SK-N-SH (cell line): ENCODE data around the gene EMX1. TPM values are rescaled to one million over a fixed set of nuclear protein-coding genes. Genes with fewer than 3 reads are reported as not detected.

Experiments
- CTCF ChIA-PET: fragments of 300-600, 350-600 bp; formaldehyde crosslinking; extraction: SDS; loops from one replicate; lab custom pipeline; 2021; lab: Yijun Ruan, JAX
- POLR2A ChIA-PET: fragments of 350-600 bp; sonication (Branson Sonifier 250); formaldehyde crosslinking; extraction: SDS; loops from one replicate; lab custom pipeline; 2020; ENCODE audit warnings: antibody characterized with exemption, inconsistent platforms; lab: Yijun Ruan, JAX
- DNase-seq: peaks from one replicate; pipeline ENCODE4 v3.0.0; 2012
- H2AFZ ChIP-seq: fragments of 200-600 bp; sonication (generic); 2 replicates; pipeline ENCODE4 v1.8.1; 2016; ENCODE audit warnings: antibody characterized with exemption, mild to moderate bottlenecking, low read depth
- H3F3A ChIP-seq: fragments of 200-600 bp; sonication (generic); replicated peaks from 2 replicates; pipeline ENCODE3; 2016; ENCODE audit warnings: antibody characterized with exemption, mild to moderate bottlenecking; ENCODE audit not compliant: insufficient read depth
- H3K27ac ChIP-seq, 2 experiments: fragments of 200-500 bp in 1 of 2; fragments of 200-600 bp in 1 of 2; sonication (Bioruptor generic) in 1 of 2; sonication (generic), shearing (Covaris generic) in 1 of 2; 2 replicates each; pipeline versions ENCODE4 v1.5.1 to v1.6.1; 2014 to 2016; ENCODE audit warnings: low read depth in 2 of 2, inconsistent platforms in 1 of 2, low read length in 1 of 2, mild to moderate bottlenecking in 1 of 2, mixed read lengths in 1 of 2
- H3K27me3 ChIP-seq: fragments of 200-600 bp; sonication (generic), shearing (Covaris generic); 2 replicates; pipeline ENCODE4 v1.6.1; 2016; ENCODE audit warnings: mixed run types; ENCODE audit not compliant: insufficient read depth
- H3K36me3 ChIP-seq, 2 experiments: fragments of 200-500 bp in 1 of 2; fragments of 200-600 bp in 1 of 2; sonication (Bioruptor generic) in 1 of 2; sonication (generic) in 1 of 2; replicated peaks in 1 of 2; 2 replicates each; pipeline versions ENCODE3 to v1.5.1; 2014 to 2016; ENCODE audit warnings: low read length in 1 of 2, mild to moderate bottlenecking in 1 of 2; ENCODE audit not compliant: insufficient read depth in 2 of 2, control insufficient read depth in 1 of 2
- H3K4me1 ChIP-seq, 2 experiments: fragments of 200-500 bp in 1 of 2; fragments of 200-600 bp in 1 of 2; sonication (Bioruptor generic) in 1 of 2; sonication (generic), shearing (Covaris generic) in 1 of 2; 2 replicates each; pipeline versions ENCODE4 v1.5.1 to v1.6.1; 2014 to 2016; ENCODE audit warnings: low read depth in 1 of 2, low read length in 1 of 2, mixed run types in 1 of 2; ENCODE audit not compliant: insufficient read depth in 2 of 2, control insufficient read depth in 1 of 2
- H3K4me2 ChIP-seq: fragments of 200-600 bp; sonication (generic), shearing (Covaris generic); 2 replicates; pipeline ENCODE4 v1.6.1; 2017; ENCODE audit warnings: mixed run types
- H3K4me3 ChIP-seq, 2 experiments: fragments of 200-500 bp in 1 of 2; fragments of 200-600 bp in 1 of 2; sonication (Bioruptor generic) in 1 of 2; sonication (generic), shearing (Covaris generic) in 1 of 2; 2 replicates each; pipeline versions ENCODE4 v1.5.1 to v1.8.1; 2014 to 2016; ENCODE audit warnings: low read depth in 2 of 2, inconsistent platforms in 1 of 2, low read length in 1 of 2, mild to moderate bottlenecking in 1 of 2, mixed read lengths in 1 of 2, moderate library complexity in 1 of 2
- H3K79me2 ChIP-seq: fragments of 200-600 bp; sonication (generic); 2 replicates; pipeline ENCODE4 v1.8.1; 2017; ENCODE audit warnings: mild to moderate bottlenecking; ENCODE audit not compliant: insufficient read depth
- H3K9ac ChIP-seq: fragments of 200-600 bp; sonication (generic); 2 replicates; pipeline ENCODE4 v1.6.1; 2017; ENCODE audit warnings: mixed run types
- H3K9me2 ChIP-seq: fragments of 200-600 bp; sonication (generic); 2 replicates; pipeline ENCODE4 v1.6.1; 2017; ENCODE audit warnings: mixed run types
- H3K9me3 ChIP-seq: fragments of 200-600 bp; sonication (generic); 2 replicates; pipeline ENCODE4 v1.6.1; 2017; ENCODE audit warnings: mixed run types, mild to moderate bottlenecking, moderate library complexity
- H4K20me1 ChIP-seq: fragments of 200-600 bp; sonication (generic); 2 replicates; pipeline ENCODE4 v1.6.1; 2017; ENCODE audit warnings: mild to moderate bottlenecking, mixed run types; ENCODE audit not compliant: insufficient read depth
- CHD2 ChIP-seq: fragments of 150-350 bp; IDR thresholded peaks from 2 replicates; pipeline ENCODE4 v1.6.1; 2018; ENCODE audit warnings: low read length; ENCODE audit not compliant: partially characterized antibody
- EP300 ChIP-seq, 2 experiments: IDR thresholded peaks; 2 replicates each; pipeline versions ENCODE4 v1.4.0 to v1.6.1; 2012; ENCODE audit warnings: borderline replicate concordance in 1 of 2, low read depth in 1 of 2, low read length in 1 of 2
- FOXJ3 ChIP-seq: sonication (generic); formaldehyde crosslinking; IDR thresholded peaks from 2 replicates; pipeline ENCODE4 v1.5.1; 2020; ENCODE audit warnings: mild to moderate bottlenecking, missing genetic modification reagents
- FOXM1 ChIP-seq: IDR thresholded peaks from 2 replicates; pipeline ENCODE4 v1.4.0; 2012; ENCODE audit warnings: low read depth, mild to moderate bottlenecking
- GABPA ChIP-seq: IDR thresholded peaks from 2 replicates; pipeline ENCODE4 v1.4.0; 2012; ENCODE audit warnings: low read depth, mild to moderate bottlenecking
- GATA2 ChIP-seq: sonication (generic); formaldehyde crosslinking; IDR thresholded peaks from 2 replicates; pipeline ENCODE4 v1.5.0; 2020; ENCODE audit warnings: mild to moderate bottlenecking, missing genetic modification reagents
- MEF2A ChIP-seq: IDR thresholded peaks from 2 replicates; pipeline ENCODE4 v1.4.0; 2012; ENCODE audit warnings: low read depth, borderline replicate concordance
- MXI1 ChIP-seq: IDR thresholded peaks from 2 replicates; pipeline ENCODE4 v1.6.1; 2012; ENCODE audit warnings: mild to moderate bottlenecking, low read depth, low read length, improper control_type of control experiment
- NFIC ChIP-seq: IDR thresholded peaks from 2 replicates; pipeline ENCODE4 v1.4.0; 2012; ENCODE audit warnings: borderline replicate concordance
- NRF1 ChIP-seq: IDR thresholded peaks from 2 replicates; pipeline ENCODE4 v1.6.1; 2012; ENCODE audit warnings: low read depth, mild to moderate bottlenecking, low read length
- POLR2AphosphoS5 ChIP-seq: IDR thresholded peaks from 2 replicates; pipeline ENCODE4 v1.6.1; 2012; ENCODE audit warnings: low read depth, low read length
- RCOR1 ChIP-seq: fragments of 150-350 bp; IDR thresholded peaks from 2 replicates; pipeline ENCODE4 v1.6.1; 2017; ENCODE audit warnings: antibody characterized with exemption, low read length
- REST ChIP-seq: IDR thresholded peaks from 2 replicates; pipeline ENCODE4 v1.6.1; 2012; ENCODE audit warnings: mild to moderate bottlenecking, low read depth, low read length, moderate library complexity
- RFX5 ChIP-seq: IDR thresholded peaks from 2 replicates; pipeline ENCODE4 v1.6.1; 2012; ENCODE audit warnings: mild to moderate bottlenecking, improper control_type of control experiment, low read length
- SIN3A ChIP-seq: IDR thresholded peaks from 2 replicates; pipeline ENCODE4 v1.6.1; 2012; ENCODE audit warnings: low read depth, mild to moderate bottlenecking, low read length, moderate library complexity, borderline replicate concordance
- SMC3 ChIP-seq: IDR thresholded peaks from 2 replicates; pipeline ENCODE4 v1.6.1; 2012; ENCODE audit warnings: low read depth, low read length, improper control_type of control experiment
- TAF1 ChIP-seq: IDR thresholded peaks from 2 replicates; pipeline ENCODE4 v1.6.1; 2012; ENCODE audit warnings: low read depth, mild to moderate bottlenecking, low read length, moderate library complexity, borderline replicate concordance
- WGBS: methylation state at CpG from one replicate; pipeline ENCODE4 v1.1.6; 2017; ENCODE audit warnings: low lambda C conversion rate; 5-methylcytosine and 5-hydroxymethylcytosine counted together
- polyA plus RNA-seq, 3 experiments: library from polyadenylated mRNA; depleted of rRNA; stranded (reverse); fragments of >200 nt; gene quantifications; 2 replicates each; pipeline ENCODE4 v1.2.3, GENCODE V29; 2012
- TF ChIP-seq, protein P1 (sequence below): IDR thresholded peaks from 2 replicates; pipeline ENCODE4; 2012
- TF ChIP-seq, protein P2 (sequence below): fragments of 150-350 bp; IDR thresholded peaks from 2 replicates; pipeline ENCODE4 v1.6.1; 2016; ENCODE audit warnings: mild to moderate bottlenecking, low read depth, low read length
- TF ChIP-seq, protein P3 (sequence below): IDR thresholded peaks from 2 replicates; pipeline ENCODE4 v1.4.0; 2012; ENCODE audit warnings: low read depth, borderline replicate concordance
- TF ChIP-seq, protein P4 (sequence below): fragments of 200-600 bp; sonication (generic); IDR thresholded peaks from 2 replicates; pipeline ENCODE4 v1.6.1; 2017; ENCODE audit warnings: antibody characterized with exemption, mild to moderate bottlenecking, moderate library complexity

Gene EMX1
- polyA plus RNA-seq, 1 of the 3 experiments (the other 2 are of a cell fraction) = not detected

- CTCF ChIA-PET = interaction anchor here (1.4 to 5.3 kb wide), 3 partner anchors 36 to 240 kb away, joined by 4 to 36 read pairs (median 8); no protein-coding TSS in a partner anchor
- H3K79me2 ChIP-seq = no peaks in the 10 kb centered on the region
Measured at GRCh38 chr2:72937356-72937669, 20.0 kb downstream of the EMX1 start.

DNA sequence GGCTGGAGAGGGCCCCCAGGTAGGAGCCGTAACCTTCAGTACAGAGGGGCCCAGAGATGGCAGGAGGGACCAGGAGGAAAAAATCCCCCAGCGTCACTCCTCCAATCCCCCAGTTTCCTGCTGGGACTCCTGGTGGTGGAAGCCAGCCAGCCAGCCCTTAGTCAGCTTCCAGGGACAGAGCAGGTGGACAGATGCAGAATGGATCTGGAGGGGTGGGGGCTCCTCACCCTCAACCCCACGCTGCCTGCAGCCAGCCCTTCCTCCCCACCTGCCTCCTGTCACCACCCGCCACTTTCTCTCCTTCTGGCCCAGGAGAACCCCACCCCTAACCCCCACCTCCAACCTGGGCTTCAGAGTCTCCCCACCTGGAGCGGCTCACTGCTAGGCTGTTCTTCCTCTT is 21.1 kb downstream of the EMX1 start:
- CTCF ChIA-PET = interaction anchor here (1.8 kb wide), 1 partner anchor 239 kb away, joined by 8 read pairs; no protein-coding TSS in a partner anchor
- POLR2A ChIA-PET = no interaction called here
- Histone ChIP-seq H3K27ac (no peak overlapping the region), H3F3A (no peaks in the 10 kb centered on the region), H3K79me2 (no peaks in the 10 kb centered on the region), H3K4me3 (no peak overlapping the region), H3K4me2 (no peak overlapping the region), H3K9ac (no peak overlapping the region), H2AFZ (no peak overlapping the region), H3K36me3 (no peaks in the 10 kb centered on the region), H4K20me1 (no peaks in the 10 kb centered on the region), H3K27me3 (no peaks in the 10 kb centered on the region), H3K4me1 (peaks cover 0 to 11% of the 10 kb centered on the region in 2 experiments; a peak in 1 of 4 replicates), H3K9me2 (no peaks in the 10 kb centered on the region), H3K9me3 (no peaks in the 10 kb centered on the region)
- no peak for DNase-seq
- 87% methylated on average over 3 of the region's 5 CpGs for WGBS
- TF ChIP-seq GABPA (no peak), NFIC (no peak), TAF1 (no peak), REST (no peak), SIN3A (no peak), SMC3 (no peak)
- TF ChIP-seq, protein P1, sequence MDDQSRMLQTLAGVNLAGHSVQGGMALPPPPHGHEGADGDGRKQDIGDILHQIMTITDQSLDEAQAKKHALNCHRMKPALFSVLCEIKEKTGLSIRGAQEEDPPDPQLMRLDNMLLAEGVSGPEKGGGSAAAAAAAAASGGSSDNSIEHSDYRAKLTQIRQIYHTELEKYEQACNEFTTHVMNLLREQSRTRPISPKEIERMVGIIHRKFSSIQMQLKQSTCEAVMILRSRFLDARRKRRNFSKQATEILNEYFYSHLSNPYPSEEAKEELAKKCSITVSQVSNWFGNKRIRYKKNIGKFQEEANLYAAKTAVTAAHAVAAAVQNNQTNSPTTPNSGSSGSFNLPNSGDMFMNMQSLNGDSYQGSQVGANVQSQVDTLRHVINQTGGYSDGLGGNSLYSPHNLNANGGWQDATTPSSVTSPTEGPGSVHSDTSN = no peak
- TF ChIP-seq, protein P2, sequence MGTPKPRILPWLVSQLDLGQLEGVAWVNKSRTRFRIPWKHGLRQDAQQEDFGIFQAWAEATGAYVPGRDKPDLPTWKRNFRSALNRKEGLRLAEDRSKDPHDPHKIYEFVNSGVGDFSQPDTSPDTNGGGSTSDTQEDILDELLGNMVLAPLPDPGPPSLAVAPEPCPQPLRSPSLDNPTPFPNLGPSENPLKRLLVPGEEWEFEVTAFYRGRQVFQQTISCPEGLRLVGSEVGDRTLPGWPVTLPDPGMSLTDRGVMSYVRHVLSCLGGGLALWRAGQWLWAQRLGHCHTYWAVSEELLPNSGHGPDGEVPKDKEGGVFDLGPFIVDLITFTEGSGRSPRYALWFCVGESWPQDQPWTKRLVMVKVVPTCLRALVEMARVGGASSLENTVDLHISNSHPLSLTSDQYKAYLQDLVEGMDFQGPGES = no peak

More at GRCh38 chr2:72937356-72937669, 20.0 kb downstream of the EMX1 start:
- no peak overlapping the region for H3K4me3 ChIP-seq
- no peak overlapping the region for H3K9ac ChIP-seq
- H3K4me2 ChIP-seq = no peak overlapping the region
- 55% methylated on average over 7 of the region's 15 CpGs for WGBS
- peaks cover 0 to 11% of the 10 kb centered on the region in 2 experiments; a peak in 1 of 4 replicates for H3K4me1 ChIP-seq
- no peaks in the 10 kb centered on the region for H4K20me1 ChIP-seq
- no peak overlapping the region for H3K27ac ChIP-seq
- no peak overlapping the region for H2AFZ ChIP-seq
- no peak for TF ChIP-seq GATA2 (CRISPR knock-in tag)
- TF ChIP-seq, protein P3, sequence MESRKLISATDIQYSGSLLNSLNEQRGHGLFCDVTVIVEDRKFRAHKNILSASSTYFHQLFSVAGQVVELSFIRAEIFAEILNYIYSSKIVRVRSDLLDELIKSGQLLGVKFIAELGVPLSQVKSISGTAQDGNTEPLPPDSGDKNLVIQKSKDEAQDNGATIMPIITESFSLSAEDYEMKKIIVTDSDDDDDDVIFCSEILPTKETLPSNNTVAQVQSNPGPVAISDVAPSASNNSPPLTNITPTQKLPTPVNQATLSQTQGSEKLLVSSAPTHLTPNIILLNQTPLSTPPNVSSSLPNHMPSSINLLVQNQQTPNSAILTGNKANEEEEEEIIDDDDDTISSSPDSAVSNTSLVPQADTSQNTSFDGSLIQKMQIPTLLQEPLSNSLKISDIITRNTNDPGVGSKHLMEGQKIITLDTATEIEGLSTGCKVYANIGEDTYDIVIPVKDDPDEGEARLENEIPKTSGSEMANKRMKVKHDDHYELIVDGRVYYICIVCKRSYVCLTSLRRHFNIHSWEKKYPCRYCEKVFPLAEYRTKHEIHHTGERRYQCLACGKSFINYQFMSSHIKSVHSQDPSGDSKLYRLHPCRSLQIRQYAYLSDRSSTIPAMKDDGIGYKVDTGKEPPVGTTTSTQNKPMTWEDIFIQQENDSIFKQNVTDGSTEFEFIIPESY = no peak
- TF ChIP-seq TAF1 = no peak
- no peak for TF ChIP-seq EP300 (IDR thresholded peaks at IDR 0.05; ENCODE audit: borderline replicate concordance in 1 of 2, low read depth in 1 of 2, low read length in 1 of 2)
- TF ChIP-seq RFX5 = no peak
- no peak for TF ChIP-seq POLR2AphosphoS5
- TF ChIP-seq, protein P4, sequence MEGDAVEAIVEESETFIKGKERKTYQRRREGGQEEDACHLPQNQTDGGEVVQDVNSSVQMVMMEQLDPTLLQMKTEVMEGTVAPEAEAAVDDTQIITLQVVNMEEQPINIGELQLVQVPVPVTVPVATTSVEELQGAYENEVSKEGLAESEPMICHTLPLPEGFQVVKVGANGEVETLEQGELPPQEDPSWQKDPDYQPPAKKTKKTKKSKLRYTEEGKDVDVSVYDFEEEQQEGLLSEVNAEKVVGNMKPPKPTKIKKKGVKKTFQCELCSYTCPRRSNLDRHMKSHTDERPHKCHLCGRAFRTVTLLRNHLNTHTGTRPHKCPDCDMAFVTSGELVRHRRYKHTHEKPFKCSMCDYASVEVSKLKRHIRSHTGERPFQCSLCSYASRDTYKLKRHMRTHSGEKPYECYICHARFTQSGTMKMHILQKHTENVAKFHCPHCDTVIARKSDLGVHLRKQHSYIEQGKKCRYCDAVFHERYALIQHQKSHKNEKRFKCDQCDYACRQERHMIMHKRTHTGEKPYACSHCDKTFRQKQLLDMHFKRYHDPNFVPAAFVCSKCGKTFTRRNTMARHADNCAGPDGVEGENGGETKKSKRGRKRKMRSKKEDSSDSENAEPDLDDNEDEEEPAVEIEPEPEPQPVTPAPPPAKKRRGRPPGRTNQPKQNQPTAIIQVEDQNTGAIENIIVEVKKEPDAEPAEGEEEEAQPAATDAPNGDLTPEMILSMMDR = no peak
- TF ChIP-seq FOXJ3 = no peak
- TF ChIP-seq NRF1 = no peak
- TF ChIP-seq MEF2A = no peak
- TF ChIP-seq CHD2 = no peak
- TF ChIP-seq RCOR1 = no peak
- TF ChIP-seq MXI1 = no peak
- no peak for TF ChIP-seq FOXM1
- H3K27me3 ChIP-seq = no peaks in the 10 kb centered on the region
- POLR2A ChIA-PET = no interaction called here
- peak; percentile 65 for DNase-seq
- H3K9me2 ChIP-seq = no peaks in the 10 kb centered on the region
- H3K9me3 ChIP-seq = no peaks in the 10 kb centered on the region
- H3F3A ChIP-seq = no peaks in the 10 kb centered on the region
- no peaks in the 10 kb centered on the region for H3K36me3 ChIP-seq
